Mesodermal cell (in vitro differentiated cells): ENCODE measurements around the gene RANBP2.

Experiments used
- H3K27ac ChIP-seq: 2 replicates; pipeline ENCODE4 v1.7.0; 2013; ENCODE audit warnings: mild to moderate bottlenecking, low read depth, low read length, moderate library complexity; ENCODE audit not compliant: severe bottlenecking
- H3K36me3 ChIP-seq: 2 replicates; pipeline ENCODE4 v1.7.1; 2013; ENCODE audit warnings: mild to moderate bottlenecking, low read length, moderate library complexity; ENCODE audit not compliant: control insufficient read depth, insufficient read depth
- H3K4me1 ChIP-seq: one replicate; pipeline ENCODE4 v1.7.1; 2013; ENCODE audit warnings: mild to moderate bottlenecking, low read length; ENCODE audit not compliant: insufficient read depth, control insufficient read depth, poor library complexity, severe bottlenecking
- H3K4me3 ChIP-seq: 2 replicates; pipeline ENCODE4 v1.7.0; 2013; ENCODE audit warnings: low read length, control low read depth, mild to moderate bottlenecking; ENCODE audit not compliant: insufficient read depth, poor library complexity, severe bottlenecking; ENCODE audit errors: extremely low read depth
- H3K9me3 ChIP-seq: 2 replicates; pipeline ENCODE4 v1.7.1; 2013; ENCODE audit warnings: mild to moderate bottlenecking, low read length, moderate library complexity; ENCODE audit not compliant: control insufficient read depth
- WGBS, 2 experiments: methylation state at CpG; one replicate each; pipeline ENCODE4 v1.1.5; 2013; ENCODE audit warnings: missing lambda C conversion rate in 2 of 2; ENCODE audit not compliant: insufficient coverage in 2 of 2; 5-methylcytosine and 5-hydroxymethylcytosine counted together

The RANBP2 gene

DNA sequence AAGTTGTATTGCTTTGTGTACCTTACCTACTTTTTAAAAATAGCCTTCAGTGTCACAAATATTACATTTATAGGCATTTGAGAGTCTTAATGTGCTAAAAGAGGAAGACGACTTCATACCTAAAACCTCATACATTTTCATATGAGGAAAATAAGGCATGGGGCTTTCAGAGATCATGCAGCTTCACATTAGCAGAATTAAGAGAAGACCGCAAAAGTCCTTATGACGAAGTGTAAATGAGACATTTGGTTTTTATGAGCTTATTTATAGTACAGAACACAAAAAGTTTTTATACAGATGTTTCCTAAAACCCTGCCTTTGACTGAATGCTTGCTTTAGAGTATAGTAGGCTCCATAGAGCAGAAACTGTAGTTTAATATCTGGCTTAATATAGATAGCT, 57.2 kb downstream of the RANBP2 start:
- Histone ChIP-seq H3K4me3 (no peak overlapping the region), H3K36me3 (peaks cover 79% of the 10 kb centered on the region), H3K4me1 (no peaks in the 10 kb centered on the region), H3K9me3 (no peaks in the 10 kb centered on the region), H3K27ac (no peak overlapping the region)
- WGBS, 2 experiments = no CpG with 5 or more reads among the region's 3 CpGs

DNA sequence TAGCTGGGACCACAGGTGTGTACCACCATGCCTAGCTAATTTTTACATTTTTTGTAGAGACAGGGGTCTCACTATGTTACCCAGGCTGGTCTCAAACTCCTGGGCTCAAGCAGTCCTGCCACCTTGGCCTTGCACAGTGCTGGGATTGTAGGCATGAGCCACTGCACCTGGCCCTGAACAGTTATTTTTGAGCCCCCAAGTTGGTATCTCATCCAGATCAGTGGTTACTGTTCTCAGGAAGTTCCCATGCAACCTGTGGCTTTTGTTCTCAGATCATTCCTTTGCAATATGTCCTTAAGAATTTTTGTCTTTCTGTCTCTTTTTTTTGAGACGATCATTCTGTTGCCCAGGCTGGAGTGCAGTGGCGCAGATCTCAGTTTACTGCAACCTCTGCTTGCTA, 59.6 kb downstream of the RANBP2 start:
- 83 to 89% methylated on average over 2 of the region's 2 CpGs for WGBS, 2 experiments
- Histone ChIP-seq H3K9me3 (no peaks in the 10 kb centered on the region), H3K36me3 (peaks cover 73% of the 10 kb centered on the region), H3K27ac (no peak overlapping the region), H3K4me3 (no peak overlapping the region), H3K4me1 (no peaks in the 10 kb centered on the region)

DNA sequence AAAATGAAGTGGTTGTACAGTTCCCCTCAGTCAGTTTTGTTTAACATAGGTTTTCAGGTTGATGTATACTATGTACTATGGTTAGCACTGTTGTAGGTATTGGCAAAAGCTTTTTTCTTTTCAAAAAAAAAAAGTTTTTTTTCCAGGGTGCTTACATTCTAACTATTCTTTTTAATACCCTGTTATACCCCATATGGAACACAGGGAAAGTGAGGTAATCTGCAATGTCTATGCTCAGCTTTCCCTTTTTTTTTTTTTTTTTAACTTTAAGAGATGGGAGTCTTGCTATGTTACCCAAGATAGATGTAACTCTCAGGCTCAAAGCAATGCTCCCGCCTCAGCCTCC, 66.7 kb downstream of the RANBP2 start:
- H3K27ac ChIP-seq = peak overlapping the region; percentile 94
- 10 to 14% methylated on average over 1 of the region's 1 CpG for WGBS, 2 experiments
- peaks cover 4% of the 10 kb centered on the region for H3K4me1 ChIP-seq
- peaks cover 39% of the 10 kb centered on the region for H3K36me3 ChIP-seq
- H3K4me3 ChIP-seq = peak overlapping the region; percentile 62
- no peaks in the 10 kb centered on the region for H3K9me3 ChIP-seq

DNA sequence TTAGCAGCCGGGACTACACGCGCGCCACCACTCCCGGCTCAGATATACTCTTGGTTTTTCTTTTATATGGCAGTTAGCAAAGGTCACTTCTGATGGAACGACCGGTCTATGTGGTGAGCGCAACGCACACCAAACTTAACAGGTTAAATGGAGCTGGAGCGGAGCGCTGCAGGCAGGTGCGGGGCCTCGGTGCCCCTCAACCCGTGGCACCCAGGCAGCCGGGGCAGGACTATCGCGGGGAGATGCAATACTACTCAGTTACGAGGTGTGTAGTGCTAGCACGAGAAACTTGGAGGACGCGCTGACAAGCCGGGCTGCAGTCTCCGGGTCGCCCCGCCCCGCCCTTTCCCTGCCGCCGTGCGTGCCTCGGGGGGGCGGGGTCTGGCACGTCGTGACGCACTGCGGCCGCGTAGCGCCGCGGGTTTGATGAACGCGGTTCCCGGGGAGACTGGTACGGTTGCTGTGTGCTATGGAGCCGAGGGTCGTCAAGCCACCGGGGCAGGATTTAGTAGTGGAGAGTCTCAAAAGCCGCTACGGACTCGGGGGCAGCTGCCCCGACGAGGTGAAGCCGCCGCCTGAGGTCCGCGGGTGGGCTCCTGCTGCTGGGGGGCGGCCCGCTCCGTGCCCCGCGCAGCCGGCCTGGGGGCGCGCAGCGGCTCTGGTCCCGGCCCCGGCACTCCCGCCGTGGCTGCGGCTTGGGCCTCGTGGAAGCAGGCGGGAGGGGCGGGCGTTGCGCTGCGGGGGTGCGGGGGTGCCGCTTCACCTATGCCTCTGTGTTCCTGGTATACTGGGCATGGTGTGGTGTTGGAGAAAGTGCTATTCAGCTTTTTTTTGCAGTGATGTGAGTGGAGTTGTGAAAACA, 67.3 kb downstream of the RANBP2 start, which contains the start of gene CCDC138:
TSS of gene CCDC138 (plus strand) at position 418 of the 862 bp plus-strand sequence. CDS start at position 470, 52 bp downstream.
- 1 to 2% methylated on average over 37 to 62 of the region's 78 CpGs for WGBS, 2 experiments
- H3K4me3 ChIP-seq = peak within 1 kb of the TSS; percentile 62
- H3K4me1 ChIP-seq = peaks cover 4% of the 10 kb centered on the region
- no peaks in the 10 kb centered on the region for H3K9me3 ChIP-seq
- H3K36me3 ChIP-seq = peaks cover 36% of the 10 kb centered on the region
- peak within 1 kb of the TSS; percentile 94 for H3K27ac ChIP-seq

DNA sequence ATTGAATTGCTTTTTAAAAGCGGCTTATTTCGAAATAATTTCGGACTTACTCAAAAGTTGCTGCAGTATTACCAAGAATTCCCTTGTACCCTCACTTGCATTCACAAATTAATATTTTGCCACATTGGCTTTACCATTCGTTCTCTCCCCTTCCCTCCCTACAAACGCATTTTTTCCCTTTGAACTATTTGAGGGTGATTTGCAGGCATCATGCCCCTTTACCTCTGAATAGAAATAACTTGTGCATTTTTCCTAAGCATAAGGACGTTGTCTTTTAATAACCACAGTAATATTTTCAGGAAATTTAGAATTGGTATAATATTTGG, 67.9 kb downstream of the RANBP2 start:
- Histone ChIP-seq H3K4me1 (peaks cover 4% of the 10 kb centered on the region), H3K27ac (peak overlapping the region; percentile 94), H3K36me3 (peaks cover 39% of the 10 kb centered on the region), H3K9me3 (no peaks in the 10 kb centered on the region), H3K4me3 (peak overlapping the region; percentile 62)
- 0% methylated on average over 2 to 4 of the region's 6 CpGs for WGBS, 2 experiments

DNA sequence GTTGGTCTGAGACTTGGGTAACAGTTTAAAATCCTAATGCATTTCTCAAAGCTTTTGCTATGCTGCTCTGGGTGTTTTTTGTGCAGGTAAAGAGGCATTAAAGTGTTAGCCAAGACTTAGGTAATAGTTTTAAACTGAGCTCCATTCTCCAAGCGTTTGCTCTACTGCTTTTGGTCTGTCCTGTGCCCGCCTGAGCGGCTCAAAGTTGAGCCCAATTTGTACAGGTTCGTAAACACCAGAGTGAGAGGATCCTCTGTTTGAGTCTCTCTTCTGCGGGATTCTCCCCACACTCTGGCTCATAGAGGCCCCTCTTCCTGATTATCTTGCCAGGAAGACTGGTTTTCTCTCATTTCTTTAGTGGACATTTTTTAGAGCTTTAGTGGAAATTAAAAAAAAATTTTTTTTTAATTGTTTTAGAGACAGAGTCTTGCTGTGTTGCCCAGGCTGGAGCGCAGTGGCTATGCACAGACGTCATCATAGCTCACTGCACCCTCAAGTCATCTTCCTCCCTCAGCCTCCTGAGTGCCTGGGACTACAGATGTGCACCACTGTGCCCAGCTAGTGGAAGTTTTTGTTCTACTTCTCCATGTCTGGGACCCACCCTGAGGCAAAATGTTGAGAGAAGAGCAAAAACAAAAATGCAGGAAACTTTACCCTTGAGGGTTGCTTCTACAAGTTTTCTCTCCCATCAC, 83.9 kb downstream of the RANBP2 start:
- Histone ChIP-seq H3K9me3 (no peaks in the 10 kb centered on the region), H3K4me1 (no peaks in the 10 kb centered on the region), H3K27ac (no peak overlapping the region), H3K36me3 (peaks cover 63% of the 10 kb centered on the region), H3K4me3 (no peak overlapping the region)
- 97 to 100% methylated on average over 5 to 6 of the region's 7 CpGs for WGBS, 2 experiments

DNA sequence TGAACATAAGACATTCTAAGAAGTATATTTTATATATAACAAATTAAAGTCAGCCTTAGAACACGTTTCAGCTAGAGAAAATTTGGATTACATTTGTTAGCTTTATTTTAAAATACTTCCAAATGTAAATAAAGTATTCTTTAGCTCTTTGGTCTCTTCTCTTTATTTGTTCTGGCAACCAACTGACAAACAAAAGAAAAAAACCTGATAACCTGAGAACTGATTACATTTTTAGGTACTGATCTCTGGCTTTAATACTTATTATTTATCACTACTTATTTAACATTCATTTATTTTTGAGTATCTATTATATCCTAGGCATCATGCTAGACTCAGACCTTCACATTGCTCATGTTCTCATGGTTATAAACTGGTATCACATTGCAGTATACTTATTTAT, 85.8 kb downstream of the RANBP2 start:
- H3K36me3 ChIP-seq = peaks cover 57% of the 10 kb centered on the region
- peaks cover 9% of the 10 kb centered on the region for H3K9me3 ChIP-seq
- H3K27ac ChIP-seq = no peak overlapping the region
- no CpG with 5 or more reads among the region's 1 CpG for WGBS, 2 experiments
- no peaks in the 10 kb centered on the region for H3K4me1 ChIP-seq
- no peak overlapping the region for H3K4me3 ChIP-seq

DNA sequence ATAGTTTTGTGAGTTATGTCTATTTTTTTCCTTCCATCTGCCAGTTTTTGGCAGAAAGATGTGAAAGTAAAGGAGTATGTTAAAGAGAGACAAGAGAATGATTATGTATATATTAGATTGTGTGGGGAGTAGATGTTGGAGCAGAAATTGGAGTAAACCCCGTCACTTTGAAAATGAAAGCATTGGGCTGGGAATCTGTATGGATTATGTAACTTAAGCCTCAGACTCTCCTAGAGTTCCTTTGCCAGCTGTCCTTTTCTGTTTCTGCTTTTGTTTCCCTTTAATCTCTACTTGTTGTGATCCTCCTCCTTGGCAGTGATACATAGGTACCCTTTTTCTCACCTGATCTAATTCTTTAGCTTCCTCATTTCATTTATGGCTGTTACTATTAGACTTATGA, 86.5 kb downstream of the RANBP2 start:
- WGBS, 2 experiments = 100% methylated on average over 1 of the region's 1 CpG
- Histone ChIP-seq H3K27ac (no peak overlapping the region), H3K4me3 (no peak overlapping the region), H3K36me3 (peaks cover 54% of the 10 kb centered on the region), H3K9me3 (peaks cover 10% of the 10 kb centered on the region), H3K4me1 (no peaks in the 10 kb centered on the region)

DNA sequence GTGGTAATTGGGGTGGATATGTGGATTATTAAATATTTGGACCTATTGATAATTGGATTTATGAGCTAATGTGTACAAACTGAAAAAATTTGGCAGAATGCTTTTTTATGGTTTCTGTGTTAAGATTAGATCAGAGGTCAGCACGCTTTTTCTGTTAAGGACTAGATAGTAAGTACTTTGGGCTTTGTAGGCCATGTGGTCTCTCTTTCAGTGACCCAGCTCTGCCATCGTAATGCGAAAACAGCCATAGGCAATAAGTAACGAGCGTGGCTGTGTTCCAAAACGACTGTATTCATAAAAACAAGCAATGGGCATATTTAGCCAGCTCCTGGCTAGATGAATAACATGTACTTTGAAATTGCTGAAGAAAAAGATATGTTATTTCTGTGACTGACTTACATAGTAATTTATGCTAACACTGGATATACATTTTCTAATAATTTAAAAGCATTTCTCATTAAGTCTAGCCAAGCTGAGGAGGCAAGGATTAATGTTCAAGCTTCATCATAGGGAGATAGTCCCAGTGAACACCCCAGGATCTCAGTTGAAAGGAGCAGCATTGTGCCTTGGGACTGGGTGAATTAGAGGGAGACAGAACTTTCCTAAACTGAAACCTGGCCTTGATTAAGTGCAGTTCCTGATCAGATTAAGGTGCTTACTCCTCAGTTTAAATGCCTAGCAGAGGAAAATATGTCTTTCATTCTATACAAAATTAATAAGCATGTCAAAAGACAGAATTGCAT, 87.3 kb downstream of the RANBP2 start:
- Histone ChIP-seq H3K27ac (no peak overlapping the region), H3K4me1 (no peaks in the 10 kb centered on the region), H3K4me3 (no peak overlapping the region), H3K36me3 (peaks cover 59% of the 10 kb centered on the region), H3K9me3 (peaks cover 10% of the 10 kb centered on the region)
- 88 to 95% methylated on average over 5 of the region's 6 CpGs for WGBS, 2 experiments

DNA sequence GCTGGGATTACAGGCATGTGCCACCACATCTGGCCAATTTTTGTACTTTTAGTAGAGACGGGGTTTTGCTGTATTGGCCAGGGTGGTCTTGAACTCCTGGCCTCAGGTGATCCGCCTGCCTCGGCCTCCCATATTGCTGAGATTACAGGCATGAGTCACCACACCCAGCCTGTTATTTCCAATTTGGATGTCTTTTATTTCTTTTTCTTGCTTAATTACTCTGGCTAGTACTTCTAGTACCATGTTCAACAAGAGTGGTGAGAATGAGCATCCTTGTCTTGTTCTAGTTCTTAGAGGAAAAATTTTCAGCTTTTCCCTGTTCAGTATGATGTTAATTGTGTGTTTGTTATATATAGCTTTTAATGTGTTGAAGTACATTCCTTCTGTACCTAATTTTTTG, 90.7 kb downstream of the RANBP2 start:
- H3K4me1 ChIP-seq = no peaks in the 10 kb centered on the region
- H3K36me3 ChIP-seq = peaks cover 58% of the 10 kb centered on the region
- peaks cover 10% of the 10 kb centered on the region for H3K9me3 ChIP-seq
- WGBS, 2 experiments = 100% methylated on average over 1 of the region's 3 CpGs; no CpG with 5 or more reads in 1 of the 2 experiments
- no peak overlapping the region for H3K4me3 ChIP-seq
- no peak overlapping the region for H3K27ac ChIP-seq
